Activated CD8-positive, alpha-beta memory T cell treated with anti-CD3 and anti-CD28 coated beads for 36 hours (primary cell): ENCODE data around the gene TFCP2L1. TPM values are rescaled to one million over a fixed set of nuclear protein-coding genes. Genes with fewer than 3 reads are reported as not detected.

ENCODE experiments used
- CTCF ChIA-PET: fragments of 350-600 bp; sonication (Branson Sonifier 250); formaldehyde crosslinking; loops from one replicate; lab custom pipeline; 2021; ENCODE audit warnings: antibody characterized with exemption; lab: Charles Lee
- POLR2A ChIA-PET: fragments of 350-600 bp; sonication (Branson Sonifier 250); formaldehyde crosslinking; loops from one replicate; lab custom pipeline; 2021; ENCODE audit warnings: antibody characterized with exemption; lab: Charles Lee
- total RNA-seq, 2 experiments: library from RNA; stranded (reverse); gene quantifications; one replicate each; pipeline ENCODE4 v1.2.3, GENCODE V29; 2021

Gene TFCP2L1
- total RNA-seq, 2 experiments from 2014 or later, result 0.02 to 0.13 TPM

DNA sequence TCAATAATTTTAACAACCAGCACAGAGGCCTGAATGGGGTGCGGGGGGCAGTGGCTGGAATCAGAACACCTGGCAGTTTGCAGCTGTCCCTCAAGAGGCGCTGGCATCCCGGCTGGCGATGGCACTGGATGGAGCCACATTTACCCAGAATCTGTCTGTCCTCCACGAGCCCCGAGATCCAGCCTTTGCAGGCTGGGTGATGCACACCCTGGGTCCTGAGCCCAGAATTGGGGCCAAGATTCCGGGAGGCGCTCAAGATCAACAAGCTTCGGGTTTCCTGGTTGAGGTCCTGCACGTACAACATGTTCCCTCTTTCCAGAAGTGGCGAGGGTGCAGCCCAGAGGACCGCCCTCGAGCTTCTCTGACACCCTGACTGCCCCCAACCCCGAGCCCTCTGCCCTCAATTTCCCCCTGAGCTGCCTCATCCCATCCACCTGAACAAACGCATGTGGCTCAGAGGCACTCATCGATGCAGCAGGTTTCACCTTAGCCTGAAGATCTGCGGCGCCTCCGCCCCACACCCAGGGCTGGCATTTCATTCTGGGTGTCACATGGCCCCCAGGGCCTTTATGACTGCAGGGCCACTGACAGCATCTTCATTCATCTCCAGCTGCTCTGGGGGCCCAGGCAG lies 97.5 kb downstream of the TFCP2L1 start:
- ChIA-PET POLR2A (no interaction called here), CTCF (no interaction called here)

DNA sequence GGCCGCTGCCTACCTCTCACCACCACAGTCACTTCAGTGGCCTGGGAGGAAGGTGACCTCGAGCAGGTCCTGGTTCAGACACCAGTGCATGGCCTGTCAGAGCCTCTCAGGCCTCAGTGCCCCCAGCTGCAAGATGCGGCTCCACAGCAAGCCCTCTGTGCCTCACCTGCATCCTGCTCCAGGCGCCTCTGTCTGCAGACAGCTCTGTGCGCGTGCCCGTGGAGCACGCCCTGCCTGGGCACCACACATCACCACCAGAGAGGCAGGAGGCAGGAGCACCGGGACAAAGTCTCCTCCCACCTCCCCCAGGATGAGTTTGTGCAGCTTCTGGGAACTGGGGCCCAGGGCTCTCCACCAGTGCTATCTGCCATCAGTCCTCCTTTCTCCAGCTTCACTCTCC lies 98.7 kb downstream of the TFCP2L1 start:
- ChIA-PET POLR2A (no interaction called here), CTCF (no interaction called here)

DNA sequence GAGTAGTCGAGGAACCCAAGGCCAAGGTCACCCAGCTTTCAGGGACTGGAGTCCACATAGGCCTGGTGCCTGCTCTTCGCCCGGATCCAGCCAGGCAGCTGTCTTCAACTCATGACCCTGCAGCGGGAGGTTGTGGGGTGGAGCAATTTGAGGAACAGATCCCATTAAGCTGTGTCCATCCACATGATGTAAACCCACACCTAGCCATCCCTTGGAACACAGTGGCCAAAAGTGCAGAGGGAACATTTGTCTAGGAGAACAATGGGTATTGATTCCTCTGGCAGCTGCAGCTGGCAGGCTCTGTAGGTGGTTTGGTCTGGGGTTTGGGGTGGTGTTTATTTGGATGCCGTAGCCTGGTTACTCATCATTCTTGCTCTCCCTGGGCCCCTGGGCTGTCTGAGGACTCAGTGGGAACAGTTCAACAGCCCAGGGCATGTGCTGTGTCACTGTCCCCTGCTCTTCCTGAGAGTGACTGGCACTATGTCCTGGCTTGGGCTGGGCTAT lies 99.4 kb downstream of the TFCP2L1 start:
- CTCF ChIA-PET, result no interaction called here
- POLR2A ChIA-PET, result no interaction called here

DNA sequence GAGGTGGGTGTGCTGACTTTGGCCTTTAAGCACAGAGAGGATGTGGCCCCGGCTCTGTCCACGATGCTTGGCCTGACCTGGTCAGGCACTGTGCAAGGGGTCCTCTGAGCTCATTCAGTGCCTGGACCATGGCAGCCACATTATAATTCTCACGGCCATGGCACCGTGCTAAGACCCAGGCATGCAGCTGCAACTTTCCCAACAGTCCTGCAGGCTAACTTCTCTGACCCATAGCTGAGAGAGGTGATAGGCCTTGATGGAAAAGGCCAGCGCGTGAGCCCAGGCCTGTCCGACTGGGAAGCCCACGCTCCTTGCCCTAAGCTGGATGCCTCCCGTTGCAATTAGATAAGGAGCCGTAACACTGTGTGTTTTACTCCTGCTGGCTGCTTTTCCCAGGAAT lies 99.9 kb downstream of the TFCP2L1 start:
- ChIA-PET POLR2A (no interaction called here), CTCF (no interaction called here)

DNA sequence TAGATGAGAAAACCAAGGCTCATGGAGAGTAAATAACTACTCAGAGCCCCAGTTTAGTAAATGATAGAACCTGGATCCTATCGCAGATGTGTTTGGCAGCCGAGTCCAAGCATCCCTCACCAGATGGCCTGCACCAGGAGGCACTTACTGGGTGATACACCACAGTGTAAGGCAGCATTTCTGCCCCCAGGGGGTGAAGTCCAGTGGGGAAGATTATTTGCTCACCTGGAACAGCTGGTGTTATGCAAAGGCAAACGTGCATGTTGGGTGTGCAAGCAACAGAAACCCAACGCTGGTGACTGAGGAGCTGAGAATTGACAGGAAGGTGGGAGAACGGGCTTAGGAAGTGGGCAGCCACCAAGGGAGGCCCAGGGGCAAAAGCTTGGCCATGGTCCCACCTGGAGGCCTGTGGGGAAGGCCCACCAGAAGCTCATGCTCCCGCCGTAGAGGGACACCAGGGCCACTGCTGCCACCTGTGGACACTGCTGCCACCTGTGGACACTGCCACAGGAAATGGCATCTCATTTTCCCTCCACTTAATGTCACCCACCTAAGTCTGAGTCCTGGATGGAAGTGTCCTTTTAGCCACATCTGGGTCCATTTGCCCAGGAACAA lies 100.6 kb downstream of the TFCP2L1 start:
- CTCF ChIA-PET, result no interaction called here
- POLR2A ChIA-PET, result no interaction called here

DNA sequence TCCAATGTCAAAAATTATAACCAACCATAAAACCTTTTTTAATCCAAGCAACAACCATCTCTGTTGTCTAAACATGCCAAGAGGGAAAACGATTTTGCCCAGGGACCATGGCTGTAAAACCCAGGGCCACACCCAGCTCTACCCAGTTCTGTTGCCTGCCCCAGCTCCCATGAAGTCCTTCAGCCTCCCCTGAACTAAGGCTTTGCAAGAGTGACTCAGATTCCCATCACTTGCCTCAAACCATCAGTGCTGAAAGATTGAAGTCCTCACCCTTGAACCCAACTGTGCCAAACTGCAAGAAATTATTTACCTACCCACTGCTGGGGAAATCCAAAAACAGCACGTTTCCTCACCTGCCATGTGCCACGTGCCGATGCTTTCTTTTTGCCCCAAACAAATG lies 102.5 kb downstream of the TFCP2L1 start:
- ChIA-PET POLR2A (no interaction called here), CTCF (no interaction called here)

DNA sequence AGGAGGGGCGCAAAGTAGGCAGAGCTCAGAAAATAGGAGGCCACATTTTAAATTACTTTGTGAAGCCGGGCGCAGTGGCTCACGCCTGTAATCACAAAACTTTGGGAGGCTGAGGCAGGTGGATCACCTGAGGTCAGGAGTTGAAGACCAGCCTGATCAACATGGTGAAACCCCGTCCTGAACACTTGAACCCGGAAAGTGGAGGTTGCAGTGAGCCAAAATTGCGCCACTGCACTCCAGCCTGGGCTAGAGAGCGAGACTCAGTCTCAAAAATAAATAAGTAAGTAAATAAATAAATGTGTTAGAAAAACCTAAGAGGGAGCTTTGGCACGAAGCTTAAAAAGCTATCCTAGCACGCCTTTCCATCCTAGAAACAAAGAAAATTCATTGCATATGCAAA lies 105.5 kb downstream of the TFCP2L1 start:
- ChIA-PET CTCF (no interaction called here), POLR2A (no interaction called here)

DNA sequence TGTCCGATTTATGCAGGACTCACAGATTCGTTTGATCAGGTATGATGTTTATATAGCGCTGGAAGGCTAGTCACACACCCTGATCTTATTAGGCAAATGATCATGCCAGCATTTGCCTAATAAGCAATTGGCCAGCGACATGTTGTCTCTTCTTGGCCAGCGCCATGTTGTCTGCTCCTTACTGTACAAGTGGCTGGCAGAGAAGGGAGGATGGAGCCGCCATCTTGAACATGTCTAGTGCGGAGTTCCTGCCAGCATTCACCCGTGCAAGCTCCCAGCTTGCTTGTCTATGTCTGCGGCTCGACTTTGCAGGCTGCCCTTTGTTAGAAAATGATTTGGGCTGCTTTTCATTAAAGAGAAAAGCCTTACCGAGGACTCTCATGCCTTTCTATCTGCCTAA lies 106.3 kb downstream of the TFCP2L1 start:
- ChIA-PET POLR2A (no interaction called here), CTCF (no interaction called here)

DNA sequence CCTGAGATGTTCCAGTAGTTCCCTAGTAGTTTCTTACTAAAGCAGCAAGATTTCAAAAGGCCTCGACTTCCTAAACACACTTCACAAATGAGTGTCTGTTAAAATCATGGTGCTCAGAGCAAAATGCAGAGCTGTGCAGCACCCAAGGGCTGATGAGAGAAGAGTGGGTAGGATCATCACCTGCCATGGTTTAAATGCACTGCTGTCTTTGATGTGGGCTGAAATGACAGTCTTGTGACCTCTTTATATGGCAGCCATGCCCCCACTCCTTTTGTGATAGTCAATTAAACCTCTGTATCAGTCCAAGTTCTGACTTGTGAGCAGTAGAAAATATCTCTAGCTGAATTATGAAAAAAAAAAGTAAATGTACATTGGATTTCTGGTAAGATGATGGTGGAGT lies 107.1 kb downstream of the TFCP2L1 start:
- ChIA-PET POLR2A (no interaction called here), CTCF (no interaction called here)

DNA sequence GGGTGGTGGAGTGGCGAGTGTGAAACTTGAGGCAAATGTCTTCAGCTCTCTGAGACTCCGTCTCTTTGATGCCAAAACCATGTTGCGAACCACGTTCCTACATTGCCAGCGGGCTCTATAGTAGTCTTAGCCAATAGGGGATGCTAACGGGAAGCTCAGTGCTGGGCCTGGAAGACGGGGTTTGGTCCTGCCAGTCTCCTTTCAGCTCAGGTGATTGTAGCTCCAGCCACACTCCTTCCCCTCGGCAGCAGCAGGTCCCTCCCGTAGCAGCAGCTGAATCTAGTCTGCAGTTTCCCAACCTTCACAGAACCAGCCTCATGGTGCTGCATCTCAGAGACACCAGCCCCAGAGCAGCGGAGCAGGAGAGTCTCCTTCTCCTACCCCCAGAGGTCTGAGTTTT lies 109.7 kb downstream of the TFCP2L1 start:
- CTCF ChIA-PET, result no interaction called here
- POLR2A ChIA-PET, result no interaction called here

DNA sequence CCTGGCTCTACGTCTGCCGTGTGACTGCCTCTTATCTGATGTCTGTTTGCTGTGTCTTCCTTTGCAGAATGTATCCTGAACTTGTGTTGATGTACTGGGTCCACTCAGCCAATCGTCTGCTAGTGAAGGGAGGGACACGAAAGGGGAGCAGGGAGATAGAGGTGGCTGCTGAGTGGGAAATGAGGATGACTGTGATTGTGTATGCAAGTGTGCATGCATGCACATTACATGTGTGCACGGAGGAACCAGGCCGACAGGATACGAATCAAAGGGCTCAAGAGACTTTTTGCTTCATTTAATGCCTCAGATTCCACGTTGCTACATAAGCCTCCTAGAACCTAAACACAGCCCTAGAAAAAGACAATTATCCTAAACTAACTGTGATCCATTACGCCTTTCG lies 111.2 kb downstream of the TFCP2L1 start:
- CTCF ChIA-PET, result no interaction called here
- POLR2A ChIA-PET, result no interaction called here

DNA sequence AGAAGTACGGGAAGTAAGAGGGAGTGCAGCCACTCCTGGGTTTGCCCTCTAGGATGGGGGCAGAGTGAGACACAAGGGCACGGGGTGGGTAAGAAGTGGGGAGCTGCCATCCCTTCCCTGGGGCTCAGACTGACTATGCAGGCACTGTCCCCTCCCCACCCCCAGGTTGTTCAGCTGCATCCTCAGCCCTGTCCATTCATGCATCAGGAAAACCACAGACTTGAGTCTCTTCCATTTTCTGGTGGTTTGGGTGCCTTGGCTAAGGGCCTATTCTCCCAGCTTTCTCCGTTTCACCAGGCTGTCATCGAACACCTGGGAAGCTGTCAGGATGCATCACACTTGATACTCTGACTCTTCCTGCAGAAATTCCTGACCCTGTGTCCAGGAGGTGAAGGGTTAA lies 111.9 kb downstream of the TFCP2L1 start:
- ChIA-PET CTCF (no interaction called here), POLR2A (no interaction called here)

DNA sequence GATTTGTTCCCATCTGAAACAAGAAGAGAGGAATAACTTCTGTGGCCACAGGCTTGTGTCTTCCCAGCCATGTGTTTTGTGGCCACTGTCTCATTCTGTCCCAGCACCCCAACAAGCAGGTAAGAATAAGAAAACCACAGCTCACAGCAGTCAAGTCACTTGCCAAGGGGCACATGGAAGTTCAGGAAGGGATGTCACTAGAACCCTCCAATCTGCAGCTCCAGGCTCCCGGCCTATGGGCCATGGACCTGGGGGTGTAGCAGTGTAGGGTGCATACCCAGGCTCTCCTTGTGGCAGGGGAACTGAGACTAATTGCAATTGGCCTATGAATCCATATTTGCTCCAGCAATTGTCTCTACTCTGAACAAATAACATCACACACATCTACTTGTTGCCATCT lies 112.5 kb downstream of the TFCP2L1 start:
- ChIA-PET POLR2A (no interaction called here), CTCF (no interaction called here)

DNA sequence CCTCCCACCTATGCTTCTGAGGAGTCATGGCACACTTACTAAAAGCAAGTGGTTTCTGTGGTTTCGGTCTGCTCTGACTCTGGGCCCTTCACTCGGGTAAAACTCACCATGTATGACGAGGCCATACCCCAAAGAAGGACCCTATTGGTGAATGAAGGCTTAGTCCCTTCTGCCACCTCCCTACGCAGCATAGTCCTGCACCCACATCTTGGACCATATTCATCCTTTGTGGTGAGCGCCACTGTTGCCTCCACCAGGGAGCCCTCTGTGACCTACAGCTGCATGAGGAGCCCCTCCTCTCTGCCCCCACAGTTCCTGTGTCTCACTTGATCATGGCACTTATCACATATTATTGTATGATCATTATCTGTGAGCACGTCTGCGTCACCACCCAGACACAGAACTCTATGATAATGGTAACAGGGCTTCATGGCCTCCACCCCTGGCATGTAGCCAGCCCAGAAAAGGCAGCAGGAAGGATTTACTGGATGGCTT lies 113.3 kb downstream of the TFCP2L1 start:
- POLR2A ChIA-PET, result no interaction called here

DNA sequence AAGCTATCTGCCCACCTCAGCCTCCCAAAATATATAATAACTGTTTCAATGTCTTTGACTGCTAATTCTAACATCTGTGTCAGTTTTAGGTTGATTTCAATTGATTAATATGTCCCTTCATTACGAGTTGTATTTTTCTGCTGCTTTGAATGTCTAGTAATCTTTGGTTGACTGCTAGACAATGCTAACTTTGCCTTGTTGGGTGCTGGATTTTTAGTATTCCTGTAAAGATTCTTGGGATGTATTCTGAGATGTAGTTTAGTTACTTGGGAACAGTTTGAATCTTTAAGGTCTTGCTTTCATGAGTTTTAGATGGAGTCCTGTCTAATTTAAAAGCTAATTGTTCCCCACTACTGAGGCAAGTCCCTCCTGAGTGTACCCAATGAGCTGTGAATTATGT lies 114.4 kb downstream of the TFCP2L1 start:
- CTCF ChIA-PET, result no interaction called here

More for the DNA sequence above, 113.3 kb downstream of the TFCP2L1 start:
- CTCF ChIA-PET, result no interaction called here

DNA sequence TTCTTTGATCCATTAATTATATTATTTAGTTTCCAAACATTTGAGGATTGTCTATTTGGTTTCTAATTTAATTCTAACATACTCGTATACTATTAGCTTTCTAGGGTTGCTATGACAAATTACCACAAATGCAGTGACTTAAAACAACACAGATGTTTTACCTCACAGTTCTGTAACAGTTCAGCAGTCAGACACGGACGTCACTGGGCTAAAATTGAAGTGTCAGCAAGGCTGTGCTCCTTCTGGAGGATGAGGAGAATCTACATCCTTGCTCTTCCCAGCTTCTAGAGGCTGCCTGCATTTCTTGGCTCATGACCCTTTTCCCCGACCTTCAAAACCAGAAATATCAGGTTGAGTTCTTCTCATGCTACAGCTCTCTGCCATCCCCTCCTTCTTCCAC lies 117.6 kb downstream of the TFCP2L1 start:
- CTCF ChIA-PET, result no interaction called here
- POLR2A ChIA-PET, result no interaction called here

More for the DNA sequence above, 114.4 kb downstream of the TFCP2L1 start:
- POLR2A ChIA-PET, result no interaction called here

Other genes starting within 250 kb of the TFCP2L1 start
- gene RNU4ATAC, start 245.7 kb upstream of the TFCP2L1 start, total RNA-seq, result not detected